GM12878 (cell line): ENCODE measurements around the gene SLCO6A1. TPM values are rescaled to one million over a fixed set of nuclear protein-coding genes. Genes with fewer than 3 reads are reported as not detected.

ENCODE experiments used
- ELK1 ChIP-seq: IDR thresholded peaks from 2 replicates; pipeline ENCODE4 v1.6.1; 2012; ENCODE audit warnings: low read depth, low read length, improper control_type of control experiment
- ETV6 ChIP-seq, 2 experiments: fragments of 450-650 bp in 1 of 2; IDR thresholded peaks in 1 of 2; conservative IDR thresholded peaks in 1 of 2; 2 replicates each; pipeline ENCODE4 v1.6.1; 2014; ENCODE audit warnings: antibody characterized with exemption in 1 of 2, borderline replicate concordance in 1 of 2, low read depth in 1 of 2, mild to moderate bottlenecking in 1 of 2, moderate library complexity in 1 of 2
- NR2F1 ChIP-seq: fragments of 450-650 bp; conservative IDR thresholded peaks from 2 replicates; pipeline ENCODE4 v1.6.1; 2017; ENCODE audit warnings: mild to moderate bottlenecking
- PBX3 ChIP-seq: IDR thresholded peaks from 2 replicates; pipeline ENCODE4 v1.6.1; 2011; ENCODE audit warnings: mild to moderate bottlenecking, low read depth, low read length, moderate library complexity; ENCODE audit not compliant: insufficient replicate concordance
- POLR2AphosphoS2 ChIP-seq: IDR thresholded peaks from 2 replicates; pipeline ENCODE4 v1.6.1; 2011; ENCODE audit warnings: low read depth, mild to moderate bottlenecking, low read length, improper control_type of control experiment, moderate library complexity
- POU2F2 ChIP-seq: IDR thresholded peaks from 3 replicates; pipeline ENCODE4 v1.6.1; 2011; ENCODE audit warnings: low read depth, mild to moderate bottlenecking, low read length, borderline replicate concordance
- TARDBP ChIP-seq: IDR thresholded peaks from 2 replicates; pipeline ENCODE4 v1.6.1; 2016; ENCODE audit warnings: borderline replicate concordance
- USF2 ChIP-seq: IDR thresholded peaks from 2 replicates; pipeline ENCODE4 v1.6.1; 2011; ENCODE audit warnings: low read depth, low read length, improper control_type of control experiment, borderline replicate concordance
- ZNF217 ChIP-seq: fragments of 450-650 bp; IDR thresholded peaks from 2 replicates; pipeline ENCODE4 v1.6.1; 2017; ENCODE audit warnings: antibody characterized with exemption, mild to moderate bottlenecking
- ZNF274 ChIP-seq: IDR thresholded peaks from one replicate; pipeline ENCODE4 v1.8.0; 2011; ENCODE audit not compliant: insufficient read length, insufficient read depth
- polyA plus RNA-seq, 11 experiments: library from polyadenylated mRNA; depleted of rRNA in 4 of 11; unstranded in 6 of 11; stranded (reverse) in 5 of 11; fragments of >200 nt; fragmentation: Nextera tagmentation in 4 of 11; fragmentation: Illumina TruSeq in 1 of 11; extraction: Ambion mirVana in 4 of 11; extraction: Trizol in 1 of 11; gene quantifications; 1 replicate in 1 of 11; 2 replicates in 10 of 11; pipeline versions ENCODE4 v1.2.1 to v1.2.3, GENCODE V29; 2011 to 2016; ENCODE audit warnings: inconsistent platforms in 2 of 11, missing spikeins in 2 of 11, low read depth in 1 of 11
- total RNA-seq, 4 experiments: library from RNA; depleted of rRNA in 3 of 4; stranded (reverse); fragments of >200 nt in 3 of 4; fragmentation: Illumina TruSeq in 1 of 4; extraction: Trizol in 1 of 4; gene quantifications; 2 replicates each; pipeline versions ENCODE4 v1.2.1 to v1.2.3, GENCODE V29; 2013 to 2021
- TF ChIP-seq, protein P1 (sequence below): fragments of 450-650 bp; formaldehyde crosslinking; IDR thresholded peaks from 2 replicates; pipeline ENCODE4 v1.5.0; 2022; ENCODE audit warnings: mild to moderate bottlenecking, missing genetic modification characterization

SLCO6A1 gene
- total and polyA plus RNA-seq, 10 of the 15 experiments (the other 5 are each of a cell fraction or from before 2014, with no cell fraction given): not detected

DNA sequence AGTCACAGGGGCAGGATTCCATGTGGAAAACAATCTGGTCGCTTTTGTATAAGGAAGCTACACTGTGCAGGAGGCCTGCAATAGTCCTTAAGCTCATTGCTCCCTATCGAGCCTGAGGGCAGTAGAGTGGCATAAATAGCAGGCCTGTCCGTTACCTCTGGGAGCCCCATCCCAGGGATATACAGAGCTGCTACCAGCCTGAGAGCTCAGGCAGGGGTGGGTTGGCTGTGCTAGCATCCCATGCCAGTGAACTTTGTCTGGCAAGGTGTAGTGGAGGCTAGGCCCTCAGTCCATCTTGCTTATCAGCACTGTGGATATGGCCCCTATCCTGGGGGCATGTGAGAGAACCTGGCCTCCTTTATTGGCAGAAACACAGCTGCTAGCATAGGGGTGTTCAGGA, 47.7 kb downstream of the SLCO6A1 start (continued):
- no peak for TF ChIP-seq USF2
- TF ChIP-seq, protein P1, sequence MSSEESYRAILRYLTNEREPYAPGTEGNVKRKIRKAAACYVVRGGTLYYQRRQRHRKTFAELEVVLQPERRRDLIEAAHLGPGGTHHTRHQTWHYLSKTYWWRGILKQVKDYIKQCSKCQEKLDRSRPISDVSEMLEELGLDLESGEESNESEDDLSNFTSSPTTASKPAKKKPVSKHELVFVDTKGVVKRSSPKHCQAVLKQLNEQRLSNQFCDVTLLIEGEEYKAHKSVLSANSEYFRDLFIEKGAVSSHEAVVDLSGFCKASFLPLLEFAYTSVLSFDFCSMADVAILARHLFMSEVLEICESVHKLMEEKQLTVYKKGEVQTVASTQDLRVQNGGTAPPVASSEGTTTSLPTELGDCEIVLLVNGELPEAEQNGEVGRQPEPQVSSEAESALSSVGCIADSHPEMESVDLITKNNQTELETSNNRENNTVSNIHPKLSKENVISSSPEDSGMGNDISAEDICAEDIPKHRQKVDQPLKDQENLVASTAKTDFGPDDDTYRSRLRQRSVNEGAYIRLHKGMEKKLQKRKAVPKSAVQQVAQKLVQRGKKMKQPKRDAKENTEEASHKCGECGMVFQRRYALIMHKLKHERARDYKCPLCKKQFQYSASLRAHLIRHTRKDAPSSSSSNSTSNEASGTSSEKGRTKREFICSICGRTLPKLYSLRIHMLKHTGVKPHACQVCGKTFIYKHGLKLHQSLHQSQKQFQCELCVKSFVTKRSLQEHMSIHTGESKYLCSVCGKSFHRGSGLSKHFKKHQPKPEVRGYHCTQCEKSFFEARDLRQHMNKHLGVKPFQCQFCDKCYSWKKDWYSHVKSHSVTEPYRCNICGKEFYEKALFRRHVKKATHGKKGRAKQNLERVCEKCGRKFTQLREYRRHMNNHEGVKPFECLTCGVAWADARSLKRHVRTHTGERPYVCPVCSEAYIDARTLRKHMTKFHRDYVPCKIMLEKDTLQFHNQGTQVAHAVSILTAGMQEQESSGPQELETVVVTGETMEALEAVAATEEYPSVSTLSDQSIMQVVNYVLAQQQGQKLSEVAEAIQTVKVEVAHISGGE (CRISPR knock-in tag): no peak
- TF ChIP-seq ZNF217: no peak
- no peak for TF ChIP-seq POU2F2
- TF ChIP-seq ETV6 (conservative IDR thresholded peaks at IDR 0.05 in 1 of 2, IDR thresholded peaks at IDR 0.05 in 1 of 2; ENCODE audit: borderline replicate concordance in 1 of 2, low read depth in 1 of 2): no peak
- no peak for TF ChIP-seq ZNF274
- TF ChIP-seq NR2F1: no peak
- no peak for TF ChIP-seq ELK1
- TF ChIP-seq POLR2AphosphoS2: no peak
- TF ChIP-seq PBX3: no peak
- no peak for TF ChIP-seq TARDBP
